ENCODE results near the gene TRPC4AP. TPM values are rescaled to one million over a fixed set of nuclear protein-coding genes. Genes with fewer than 3 reads are reported as not detected.

The TRPC4AP gene
- 65.4 TPM for polyA plus RNA-seq (2012; ENCODE audit: insufficient read length, low read depth)

- TF ChIP-seq POLR2AphosphoS5 (IDR thresholded peaks at IDR 0.05; ENCODE audit: low read depth, low read length) (peak; percentile 95), REST (IDR thresholded peaks at IDR 0.05; ENCODE audit: insufficient read depth in 1 of 2, low read depth in 2 of 2, low read length in 2 of 2) (peak in 1 of 2 experiments; percentile 26; a peak in 1 of 4 replicates), TAF1 (IDR thresholded peaks at IDR 0.05; ENCODE audit: borderline replicate concordance, insufficient read depth, low read length) (peak; percentile 51), SIN3A (IDR thresholded peaks at IDR 0.05; ENCODE audit: borderline replicate concordance, insufficient read depth, low read length) (peak; percentile 70; the same call in 1 of the 2 replicates), FOXP2 (optimal IDR thresholded peaks at IDR 0.05; ENCODE audit: borderline replicate concordance, extremely low read depth, extremely low read length, insufficient read depth) (peak; percentile 50)
Measured at GRCh38 chr20:35092524-35093266, at the start of gene TRPC4AP. TRPC4AP (minus strand) TSS chr20:35092807; CDS start chr20:35092781, 26 bp downstream.

GRCh38 chr20:35135867-35136586 lies 43.4 kb upstream of the TRPC4AP start:
- TF ChIP-seq POLR2AphosphoS5 (IDR thresholded peaks at IDR 0.05; ENCODE audit: low read depth, low read length): no peak
- TF ChIP-seq TAF1 (IDR thresholded peaks at IDR 0.05; ENCODE audit: borderline replicate concordance, insufficient read depth, low read length): no peak

GRCh38 chr20:35134880-35135279 lies 42.3 kb upstream of the TRPC4AP start:
- TF ChIP-seq FOXP2 (optimal IDR thresholded peaks at IDR 0.05; ENCODE audit: borderline replicate concordance, extremely low read depth, extremely low read length, insufficient read depth) (no peak), SIN3A (IDR thresholded peaks at IDR 0.05; ENCODE audit: borderline replicate concordance, insufficient read depth, low read length) (no peak)

GRCh38 chr20:35134472-35134871 lies 41.9 kb upstream of the TRPC4AP start:
- TF ChIP-seq SIN3A (IDR thresholded peaks at IDR 0.05; ENCODE audit: borderline replicate concordance, insufficient read depth, low read length) (no peak), POLR2AphosphoS5 (IDR thresholded peaks at IDR 0.05; ENCODE audit: low read depth, low read length) (no peak), REST (IDR thresholded peaks at IDR 0.05; ENCODE audit: insufficient read depth in 1 of 2, low read depth in 2 of 2, low read length in 2 of 2) (no peak), FOXP2 (optimal IDR thresholded peaks at IDR 0.05; ENCODE audit: borderline replicate concordance, extremely low read depth, extremely low read length, insufficient read depth) (no peak), TAF1 (IDR thresholded peaks at IDR 0.05; ENCODE audit: borderline replicate concordance, insufficient read depth, low read length) (no peak)

- TF ChIP-seq SIN3A (IDR thresholded peaks at IDR 0.05; ENCODE audit: borderline replicate concordance, insufficient read depth, low read length) (no peak), REST (IDR thresholded peaks at IDR 0.05; ENCODE audit: insufficient read depth in 1 of 2, low read depth in 2 of 2, low read length in 2 of 2) (no peak), TAF1 (IDR thresholded peaks at IDR 0.05; ENCODE audit: borderline replicate concordance, insufficient read depth, low read length) (no peak), POLR2AphosphoS5 (IDR thresholded peaks at IDR 0.05; ENCODE audit: low read depth, low read length) (no peak), FOXP2 (optimal IDR thresholded peaks at IDR 0.05; ENCODE audit: borderline replicate concordance, extremely low read depth, extremely low read length, insufficient read depth) (no peak)
Measured at GRCh38 chr20:35133735-35134134, 41.1 kb upstream of the TRPC4AP start.

GRCh38 chr20:35133031-35133430 lies 40.4 kb upstream of the TRPC4AP start:
- TF ChIP-seq REST (IDR thresholded peaks at IDR 0.05; ENCODE audit: insufficient read depth in 1 of 2, low read depth in 2 of 2, low read length in 2 of 2) (no peak), POLR2AphosphoS5 (IDR thresholded peaks at IDR 0.05; ENCODE audit: low read depth, low read length) (no peak), SIN3A (IDR thresholded peaks at IDR 0.05; ENCODE audit: borderline replicate concordance, insufficient read depth, low read length) (no peak), TAF1 (IDR thresholded peaks at IDR 0.05; ENCODE audit: borderline replicate concordance, insufficient read depth, low read length) (no peak), FOXP2 (optimal IDR thresholded peaks at IDR 0.05; ENCODE audit: borderline replicate concordance, extremely low read depth, extremely low read length, insufficient read depth) (no peak)

Measured in PFSK-1 (cell line).